ENCODE measurements around the gene CNTN4.

Gene CNTN4

DNA sequence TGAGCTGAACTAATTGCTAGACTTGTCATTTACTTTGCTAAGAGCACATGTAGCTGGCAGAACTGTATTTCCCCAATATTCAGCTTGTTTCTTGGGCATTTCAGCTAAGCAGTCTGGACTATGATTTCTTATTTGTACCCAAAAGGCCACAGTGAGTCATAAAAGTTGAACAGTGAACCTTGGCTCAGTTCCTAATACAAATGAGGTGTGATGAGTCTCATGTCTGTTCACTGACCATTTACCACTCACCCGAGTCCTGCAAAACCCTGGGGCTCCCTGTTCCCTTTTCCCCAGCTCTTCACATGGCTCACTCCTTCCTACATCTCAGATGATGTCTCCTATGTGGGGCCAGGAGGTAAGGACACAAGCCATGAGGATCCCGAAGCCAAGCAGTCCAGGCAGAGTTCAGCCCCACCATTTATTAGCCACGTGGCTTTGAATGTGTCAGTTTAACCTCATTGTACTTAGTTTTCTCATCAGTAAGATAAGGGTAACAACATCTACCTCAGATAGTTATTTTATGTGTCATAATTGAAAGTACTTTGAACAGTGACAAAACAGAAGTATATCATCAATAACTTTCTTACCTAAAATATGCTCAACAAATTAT, 772.2 kb downstream of the CNTN4 start:
- Histone ChIP-seq H3K27ac (ENCODE audit: low read depth, low read length, poor library complexity, severe bottlenecking) (no peak overlapping the region), H3K9me3 (ENCODE audit: low read length) (no peaks in the 10 kb centered on the region), H3K4me2 (ENCODE audit: low read length) (no peak overlapping the region), H3K4me1 (ENCODE audit: insufficient read depth, low read length, severe bottlenecking) (no peaks in the 10 kb centered on the region), H3F3A (ENCODE audit: insufficient read depth, low read length) (no peaks in the 10 kb centered on the region), H3K9me2 (ENCODE audit: low read depth, low read length) (no peaks in the 10 kb centered on the region), H3K9ac (ENCODE audit: low read length) (no peak overlapping the region), H3K36me3 (ENCODE audit: insufficient read depth, low read length) (no peaks in the 10 kb centered on the region), H3K79me2 (ENCODE audit: insufficient read depth, low read length) (no peaks in the 10 kb centered on the region), H3K4me3 (ENCODE audit: low read depth, low read length, poor library complexity, severe bottlenecking) (no peak overlapping the region), H4K20me1 (ENCODE audit: insufficient read depth, low read length) (no peaks in the 10 kb centered on the region), H2AFZ (ENCODE audit: low read length) (no peak overlapping the region), H3K27me3 (ENCODE audit: insufficient read depth, low read length) (no peaks in the 10 kb centered on the region; the same call in 1 of the 2 replicates)
- TF ChIP-seq EZH2 (IDR thresholded peaks at IDR 0.05; ENCODE audit: borderline replicate concordance, low read length), result no peak
- TF ChIP-seq, protein P1, sequence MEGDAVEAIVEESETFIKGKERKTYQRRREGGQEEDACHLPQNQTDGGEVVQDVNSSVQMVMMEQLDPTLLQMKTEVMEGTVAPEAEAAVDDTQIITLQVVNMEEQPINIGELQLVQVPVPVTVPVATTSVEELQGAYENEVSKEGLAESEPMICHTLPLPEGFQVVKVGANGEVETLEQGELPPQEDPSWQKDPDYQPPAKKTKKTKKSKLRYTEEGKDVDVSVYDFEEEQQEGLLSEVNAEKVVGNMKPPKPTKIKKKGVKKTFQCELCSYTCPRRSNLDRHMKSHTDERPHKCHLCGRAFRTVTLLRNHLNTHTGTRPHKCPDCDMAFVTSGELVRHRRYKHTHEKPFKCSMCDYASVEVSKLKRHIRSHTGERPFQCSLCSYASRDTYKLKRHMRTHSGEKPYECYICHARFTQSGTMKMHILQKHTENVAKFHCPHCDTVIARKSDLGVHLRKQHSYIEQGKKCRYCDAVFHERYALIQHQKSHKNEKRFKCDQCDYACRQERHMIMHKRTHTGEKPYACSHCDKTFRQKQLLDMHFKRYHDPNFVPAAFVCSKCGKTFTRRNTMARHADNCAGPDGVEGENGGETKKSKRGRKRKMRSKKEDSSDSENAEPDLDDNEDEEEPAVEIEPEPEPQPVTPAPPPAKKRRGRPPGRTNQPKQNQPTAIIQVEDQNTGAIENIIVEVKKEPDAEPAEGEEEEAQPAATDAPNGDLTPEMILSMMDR (IDR thresholded peaks at IDR 0.05; ENCODE audit: low read length), result no peak

DNA sequence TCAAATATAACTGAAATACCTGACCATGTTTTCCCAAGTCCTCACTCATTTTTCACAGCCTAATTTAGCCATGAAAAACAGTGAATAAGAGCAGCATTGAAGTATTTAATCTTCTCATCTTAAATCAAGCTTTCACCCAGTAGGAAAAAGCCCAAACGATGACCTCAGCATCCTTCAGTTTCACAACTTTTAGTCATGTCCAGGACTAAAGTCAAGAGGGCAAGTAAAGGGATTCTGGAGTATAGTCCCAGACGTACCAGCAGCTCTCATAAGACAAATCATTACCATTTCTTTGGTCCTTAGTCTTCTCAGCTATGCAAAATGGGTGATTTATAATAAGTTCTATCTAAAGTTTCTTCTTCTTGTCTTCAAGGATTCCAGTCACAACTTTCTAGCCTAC, 774.2 kb downstream of the CNTN4 start:
- H2AFZ ChIP-seq (ENCODE audit: low read length), result no peak overlapping the region
- H3K79me2 ChIP-seq (ENCODE audit: insufficient read depth, low read length), result no peaks in the 10 kb centered on the region
- no peaks in the 10 kb centered on the region for H3K9me2 ChIP-seq (ENCODE audit: low read depth, low read length)
- H3K9me3 ChIP-seq (ENCODE audit: low read length), result no peaks in the 10 kb centered on the region
- H3F3A ChIP-seq (ENCODE audit: insufficient read depth, low read length), result no peaks in the 10 kb centered on the region
- H4K20me1 ChIP-seq (ENCODE audit: insufficient read depth, low read length), result no peaks in the 10 kb centered on the region
- H3K27ac ChIP-seq (ENCODE audit: low read depth, low read length, poor library complexity, severe bottlenecking), result no peak overlapping the region
- H3K4me2 ChIP-seq (ENCODE audit: low read length), result no peak overlapping the region
- H3K4me3 ChIP-seq (ENCODE audit: low read depth, low read length, poor library complexity, severe bottlenecking), result no peak overlapping the region
- H3K27me3 ChIP-seq (ENCODE audit: insufficient read depth, low read length), result no peaks in the 10 kb centered on the region; the same call in 1 of the 2 replicates
- no peak overlapping the region for H3K9ac ChIP-seq (ENCODE audit: low read length)
- no peaks in the 10 kb centered on the region for H3K36me3 ChIP-seq (ENCODE audit: insufficient read depth, low read length)
- H3K4me1 ChIP-seq (ENCODE audit: insufficient read depth, low read length, severe bottlenecking), result no peaks in the 10 kb centered on the region
- no peak for TF ChIP-seq EZH2 (IDR thresholded peaks at IDR 0.05; ENCODE audit: borderline replicate concordance, low read length)
- TF ChIP-seq, protein P1 (IDR thresholded peaks at IDR 0.05; ENCODE audit: low read length), result no peak

DNA sequence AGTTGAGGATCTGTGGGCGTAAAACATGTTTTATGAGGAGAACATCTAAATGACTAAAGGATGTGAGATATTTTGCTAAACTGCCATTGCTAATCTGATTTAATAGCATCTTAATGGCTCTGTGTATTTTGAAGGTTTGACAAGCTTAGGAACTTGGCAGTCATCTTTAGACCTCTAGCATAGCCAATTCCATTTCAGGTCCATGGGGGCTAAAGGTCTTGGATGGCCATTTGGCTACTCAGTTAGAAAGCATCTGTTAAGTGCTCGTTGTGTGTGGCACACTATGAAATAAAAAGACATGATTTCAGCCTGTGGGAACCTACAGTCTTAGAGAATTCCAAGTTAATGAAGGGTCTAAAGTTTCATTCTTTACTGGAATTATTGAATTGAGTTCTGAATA, 775.3 kb downstream of the CNTN4 start:
- no peak overlapping the region for H3K9ac ChIP-seq (ENCODE audit: low read length)
- no peaks in the 10 kb centered on the region for H4K20me1 ChIP-seq (ENCODE audit: insufficient read depth, low read length)
- no peaks in the 10 kb centered on the region for H3K4me1 ChIP-seq (ENCODE audit: insufficient read depth, low read length, severe bottlenecking)

More for the DNA sequence above, 775.3 kb downstream of the CNTN4 start:
- H3K4me2 ChIP-seq (ENCODE audit: low read length), result no peak overlapping the region
- no peaks in the 10 kb centered on the region for H3K79me2 ChIP-seq (ENCODE audit: insufficient read depth, low read length)
- no peaks in the 10 kb centered on the region for H3K36me3 ChIP-seq (ENCODE audit: insufficient read depth, low read length)
- no peaks in the 10 kb centered on the region for H3K9me2 ChIP-seq (ENCODE audit: low read depth, low read length)
- no peak overlapping the region for H2AFZ ChIP-seq (ENCODE audit: low read length)
- no peaks in the 10 kb centered on the region for H3F3A ChIP-seq (ENCODE audit: insufficient read depth, low read length)
- no peak overlapping the region for H3K27ac ChIP-seq (ENCODE audit: low read depth, low read length, poor library complexity, severe bottlenecking)
- no peaks in the 10 kb centered on the region for H3K27me3 ChIP-seq (ENCODE audit: insufficient read depth, low read length)
- no peak for TF ChIP-seq EZH2 (IDR thresholded peaks at IDR 0.05; ENCODE audit: borderline replicate concordance, low read length)
- TF ChIP-seq, protein P1 (IDR thresholded peaks at IDR 0.05; ENCODE audit: low read length), result no peak
- no peaks in the 10 kb centered on the region for H3K9me3 ChIP-seq (ENCODE audit: low read length)
- no peak overlapping the region for H3K4me3 ChIP-seq (ENCODE audit: low read depth, low read length, poor library complexity, severe bottlenecking)
